ENCODE results near the gene CDK6.
"Not testable (repeated sequence)": the region's sequence is repeated elsewhere in the genome, so short reads cannot be mapped to it uniquely, and the experiment has no call there.

Gene CDK6

DNA sequence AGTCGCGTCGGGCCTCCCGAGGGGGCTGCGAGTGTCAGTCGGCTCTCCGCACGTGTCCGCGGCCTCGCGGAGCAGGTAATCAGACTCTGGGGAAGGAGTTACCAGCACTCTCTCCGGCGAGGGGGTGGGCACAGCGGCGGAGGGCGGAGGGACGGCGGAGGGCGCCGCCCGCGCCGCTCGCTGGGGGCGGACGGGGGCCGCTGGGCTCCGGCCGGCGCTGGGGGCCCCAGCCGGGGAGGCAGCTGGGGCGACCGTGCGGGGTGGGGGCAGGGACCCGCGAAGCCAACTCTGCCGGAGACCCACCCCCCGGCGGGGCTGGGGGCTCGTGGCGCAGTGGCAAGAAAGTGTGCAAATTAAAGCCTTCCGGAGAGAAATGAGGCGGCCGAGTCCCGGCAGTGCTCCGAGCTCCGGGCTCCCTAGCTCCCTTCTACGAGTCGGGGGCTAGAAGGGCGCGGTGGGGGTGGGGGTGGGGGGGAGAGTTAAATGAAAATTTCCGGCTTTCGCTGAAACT lies at the start of gene CDK6:
CDK6 (minus strand) TSS at position 85 of the 511 bp plus-strand sequence. CDS start 3,250 bp downstream, outside the sequence.
- peak; percentile 15 for DNase-seq

- DNase-seq: not testable (repeated sequence)
Measured at GRCh38 chr7:92886039-92886438, 49.7 kb upstream of the CDK6 start.

DNA sequence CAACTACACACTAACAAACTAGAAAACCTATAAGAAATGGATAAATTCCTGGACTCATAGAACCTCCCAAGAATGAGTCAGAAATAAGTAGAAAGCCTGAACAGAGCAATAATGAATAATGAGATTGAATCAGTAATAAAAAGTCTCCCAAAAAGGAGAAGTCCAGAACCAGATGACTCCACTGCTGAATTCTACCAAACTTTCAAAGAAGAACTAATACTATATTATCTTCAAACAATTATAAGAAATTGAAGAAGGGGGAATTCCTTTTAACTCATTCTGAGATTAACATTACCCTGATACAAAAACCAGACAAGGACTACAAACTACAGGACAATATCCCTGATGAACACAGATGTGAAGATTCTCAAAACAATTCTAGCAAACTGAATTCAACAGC lies 47.8 kb upstream of the CDK6 start:
- no peak for DNase-seq

DNA sequence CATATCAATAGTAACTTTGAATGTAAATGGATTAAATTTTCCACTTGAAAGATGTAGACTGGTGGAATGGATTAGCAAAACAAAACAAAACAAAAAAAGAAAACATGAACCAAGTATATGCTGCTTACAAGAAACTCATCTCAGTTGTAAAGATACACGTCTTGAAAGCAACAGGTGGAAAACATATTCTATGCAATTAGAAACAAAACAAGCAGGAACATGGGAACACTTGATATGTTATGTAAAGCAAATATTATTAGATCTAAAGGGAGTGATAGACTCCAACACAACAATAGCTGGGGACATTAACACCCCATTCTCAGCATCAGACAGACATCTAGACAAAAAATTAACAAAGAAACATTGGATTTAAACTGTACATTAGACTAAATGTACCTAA lies 46.4 kb upstream of the CDK6 start:
- DNase-seq: no peak

- DNase-seq: no peak
Measured at GRCh38 chr7:92881091-92881485, 44.7 kb upstream of the CDK6 start.

GRCh38 chr7:92880212-92881090 lies 44.1 kb upstream of the CDK6 start:
- no peak for DNase-seq

DNA sequence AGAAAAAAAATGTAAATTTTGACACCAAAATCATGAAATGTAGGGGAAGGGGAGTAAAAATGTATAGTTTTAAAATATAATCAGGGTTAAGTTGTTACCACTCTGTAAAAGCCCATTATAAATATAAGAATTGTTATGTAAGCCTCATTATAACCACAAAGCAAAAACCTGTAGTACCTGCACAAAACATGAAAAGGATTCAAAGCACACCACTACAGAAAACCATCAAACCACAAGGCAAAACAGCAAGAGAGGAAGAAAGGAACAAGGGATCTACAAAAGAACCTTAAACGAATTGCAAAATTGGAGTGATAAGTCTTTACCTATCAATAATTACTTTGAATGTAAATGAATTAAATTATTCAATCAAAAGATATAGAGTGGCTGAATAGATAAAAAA lies 41.0 kb upstream of the CDK6 start:
- no peak for DNase-seq

GRCh38 chr7:92876836-92877235 lies 40.5 kb upstream of the CDK6 start:
- DNase-seq: no peak

GRCh38 chr7:92875719-92876118 lies 39.3 kb upstream of the CDK6 start:
- no peak for DNase-seq

- no peak for DNase-seq
Measured at GRCh38 chr7:92875173-92875572, 38.8 kb upstream of the CDK6 start.

GRCh38 chr7:92874567-92874966 lies 38.2 kb upstream of the CDK6 start:
- DNase-seq: no peak

GRCh38 chr7:92873776-92874175 lies 37.4 kb upstream of the CDK6 start:
- DNase-seq: no peak

- DNase-seq: no peak
Measured at GRCh38 chr7:92872701-92873100, 36.3 kb upstream of the CDK6 start.

DNA sequence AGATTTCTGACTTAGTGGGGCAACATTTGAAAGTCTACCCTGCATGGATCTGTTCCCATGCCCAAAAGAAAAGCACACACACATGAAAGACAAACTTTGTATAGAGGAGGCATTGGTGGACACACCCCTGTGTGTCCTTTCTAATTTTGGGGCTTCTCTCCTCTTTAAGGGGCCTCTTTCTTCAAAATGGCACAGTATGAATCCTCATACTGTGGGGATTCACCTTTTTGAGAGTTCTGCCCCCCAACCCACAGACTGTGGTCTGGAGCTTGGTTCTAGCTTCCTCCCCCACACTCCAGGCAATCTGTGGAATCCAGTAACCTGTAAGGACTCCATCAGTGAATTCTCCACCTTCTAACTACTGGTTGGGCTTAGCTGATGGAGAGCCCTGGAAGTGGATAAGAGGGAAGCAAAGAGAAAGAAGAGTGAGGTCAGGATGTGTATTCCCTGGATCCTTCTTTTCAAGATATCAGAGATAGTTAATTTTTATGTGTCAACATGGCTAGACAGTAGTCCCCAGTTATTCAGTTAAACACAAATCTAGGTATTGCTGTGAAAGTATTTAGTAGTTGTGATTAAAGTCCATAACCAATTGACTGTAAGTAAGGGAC lies 32.4 kb upstream of the CDK6 start:
- no peak for DNase-seq

- not testable (repeated sequence) for DNase-seq
Measured at GRCh38 chr7:92864169-92864568, 27.8 kb upstream of the CDK6 start.

DNA sequence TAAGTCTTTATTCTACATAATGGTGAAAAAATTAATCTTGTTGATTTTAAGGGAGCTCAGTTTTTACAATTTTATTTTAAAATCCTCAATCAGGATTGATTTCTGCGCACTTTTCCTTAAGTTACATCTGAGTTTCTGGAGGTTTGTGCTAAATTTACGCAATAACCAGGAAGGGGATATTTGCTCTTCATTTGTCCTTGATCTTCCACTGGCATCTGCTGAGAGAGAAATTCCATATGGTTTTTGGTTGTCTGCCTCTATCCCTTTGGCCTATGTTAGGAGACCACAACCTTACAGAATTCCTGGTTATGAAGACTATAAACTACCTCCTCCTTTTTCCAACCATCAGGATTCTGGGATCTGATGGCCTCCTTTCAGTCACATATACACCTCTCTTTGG lies 20.1 kb upstream of the CDK6 start:
- DNase-seq: no peak

DNA sequence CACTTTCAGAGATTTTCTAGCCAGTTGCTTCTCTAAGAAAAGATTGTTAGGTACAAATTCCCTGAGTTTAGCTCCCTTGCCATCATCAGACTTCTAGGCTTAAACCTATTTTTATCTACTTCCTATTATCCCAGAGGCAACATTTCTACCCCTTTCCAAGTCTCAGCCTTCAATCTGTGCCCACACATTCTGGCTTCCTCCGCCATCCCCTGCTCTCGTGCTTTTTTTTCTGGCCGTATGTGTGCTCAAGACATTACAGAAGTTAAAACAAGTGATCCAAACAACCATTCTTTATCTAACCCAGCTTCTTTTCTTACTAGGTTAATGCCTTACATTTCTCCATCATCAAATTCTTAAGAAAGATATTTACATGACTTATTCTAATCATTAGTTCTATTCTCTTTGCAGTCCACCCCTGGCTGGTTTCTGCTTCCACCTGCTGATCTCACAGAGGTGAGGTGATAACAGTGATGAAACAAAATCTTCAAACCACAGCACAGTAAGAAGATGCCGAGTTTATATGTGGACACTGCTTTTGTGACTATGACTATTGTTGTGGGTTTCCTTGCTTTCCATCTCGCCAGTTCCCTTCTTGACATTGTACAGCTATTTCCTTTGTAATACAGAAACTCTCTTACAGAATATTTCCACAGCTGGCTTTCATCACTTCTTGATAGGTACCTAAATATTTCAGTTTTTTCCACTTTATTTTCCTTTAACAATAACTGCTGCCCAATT lies 18.3 kb upstream of the CDK6 start:
- no peak for DNase-seq

- no peak for DNase-seq
Measured at GRCh38 chr7:92851732-92852131, 15.4 kb upstream of the CDK6 start.

DNA sequence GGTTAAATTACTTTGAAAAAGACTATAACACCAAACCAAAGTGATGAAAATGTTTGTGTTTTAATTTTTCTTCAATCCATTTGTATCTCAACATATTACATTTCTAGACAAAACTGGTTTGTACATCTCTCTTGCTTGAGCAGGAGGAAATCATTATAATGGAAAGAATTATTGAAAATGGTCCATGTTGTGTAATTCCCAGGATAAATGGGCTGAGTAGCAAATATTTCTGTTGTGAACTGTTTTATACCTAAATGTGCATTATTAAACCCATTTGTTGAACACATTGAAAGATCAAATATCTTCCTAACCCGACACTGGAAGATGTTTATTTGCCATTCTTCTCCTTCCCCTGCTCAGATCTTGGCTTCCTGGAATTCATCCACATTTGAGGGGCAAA lies 14.1 kb upstream of the CDK6 start:
- DNase-seq: no peak

DNA sequence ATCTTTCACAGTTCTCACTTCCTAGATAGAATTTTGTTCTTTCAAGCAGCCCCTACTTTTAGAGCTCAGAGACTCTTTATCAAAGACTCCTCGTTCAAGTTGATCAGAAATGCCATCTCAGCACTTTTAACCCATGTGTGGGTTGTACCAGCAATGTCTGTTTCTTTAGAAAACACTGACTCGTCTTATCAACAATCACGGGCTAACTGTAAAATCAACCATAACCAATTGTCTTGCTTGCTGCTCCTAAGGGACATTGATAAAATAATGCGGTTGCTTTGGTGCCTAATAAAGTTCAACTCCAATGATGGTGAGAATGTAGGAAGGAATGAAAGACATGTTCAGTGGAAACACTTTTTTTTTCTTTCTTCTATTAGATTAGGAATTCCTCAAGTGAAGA lies 12.9 kb upstream of the CDK6 start:
- no peak for DNase-seq

GRCh38 chr7:92848851-92849250 lies 12.5 kb upstream of the CDK6 start:
- no peak for DNase-seq

- no peak for DNase-seq
Measured at GRCh38 chr7:92848441-92848840, 12.1 kb upstream of the CDK6 start.

GRCh38 chr7:92847305-92847704 lies 10.9 kb upstream of the CDK6 start:
- no peak for DNase-seq

- no peak for DNase-seq
Measured at GRCh38 chr7:92845736-92846135, 9.4 kb upstream of the CDK6 start.
